ENCODE results near the gene STK4. TPM values are rescaled to one million over a fixed set of nuclear protein-coding genes. Genes with fewer than 3 reads are reported as not detected.

The STK4 gene
- total and polyA plus RNA-seq, 2 of the 8 experiments (the other 6 are each of a cell fraction or from before 2014, with no cell fraction given): 12.0 to 34.3 TPM

GRCh38 chr20:45092898-45093297, 126.6 kb downstream of the STK4 start:
- Histone ChIP-seq H4K5ac (ENCODE audit: insufficient read length, low read depth, low read length) (no peak overlapping the region), H3K4me2 (ENCODE audit: insufficient read depth in 1 of 2, low read depth in 2 of 2, low read length in 2 of 2) (no peak overlapping the region), H4K8ac (ENCODE audit: extremely low read depth, insufficient read depth, low read length) (no peak overlapping the region), H2BK5ac (ENCODE audit: low read depth, low read length) (no peak overlapping the region), H3K79me2 (ENCODE audit: control insufficient read depth in 1 of 2, insufficient read depth in 2 of 2, low read length in 2 of 2) (no peaks in the 10 kb centered on the region), H3K27ac (ENCODE audit: low read depth, low read length) (no peak overlapping the region), H3K23me2 (ENCODE audit: low read depth, low read length) (no peaks in the 10 kb centered on the region), H3K27me3 (replicated peaks in 1 of 4; ENCODE audit: control insufficient read depth in 3 of 4, extremely low read depth in 1 of 4, insufficient read depth in 3 of 4, low read length in 3 of 4) (peaks cover 2 to 9% (median 8%) of the 10 kb centered on the region in 4 experiments), H3K9me3 (ENCODE audit: insufficient read depth in 2 of 2, low read depth in 1 of 2, low read length in 1 of 2) (peaks cover 0 to 4% of the 10 kb centered on the region in 2 experiments; a peak in 2 of 4 replicates), H4K20me1 (replicated peaks in 1 of 2; ENCODE audit: control insufficient read depth in 1 of 2, insufficient read depth in 2 of 2, low read length in 2 of 2) (peaks cover 3 to 4% of the 10 kb centered on the region in 2 experiments), H2AFZ (ENCODE audit: low read length) (no peak overlapping the region), H3K14ac (ENCODE audit: insufficient read length) (no peak overlapping the region), H3K4me3 (ENCODE audit: extremely low read depth in 1 of 4, insufficient read depth in 2 of 4, low read depth in 3 of 4, low read length in 4 of 4) (no peak overlapping the region), H3K23ac (ENCODE audit: insufficient read length) (no peak overlapping the region), H3K79me1 (ENCODE audit: low read depth, low read length) (no peaks in the 10 kb centered on the region), H3K18ac (ENCODE audit: extremely low read depth, low read length) (no peak overlapping the region), H3K36me3 (ENCODE audit: control insufficient read depth in 2 of 4, insufficient read depth in 4 of 4, low read length in 3 of 4) (peaks cover 0 to 2% (median 0%) of the 10 kb centered on the region in 4 experiments; a peak in 1 of 8 replicates), H3K56ac (replicated peaks; ENCODE audit: insufficient read length, low read depth, low read length) (no peak overlapping the region), H2BK20ac (ENCODE audit: low read length) (no peak overlapping the region), H2BK15ac (ENCODE audit: low read length) (no peak overlapping the region), H3K4ac (replicated peaks; ENCODE audit: insufficient read length, low read depth, low read length) (no peak overlapping the region), H4K91ac (replicated peaks; ENCODE audit: insufficient read length, low read length) (no peak overlapping the region), H2BK120ac (replicated peaks; ENCODE audit: low read depth, low read length) (no peak overlapping the region), H2AK5ac (ENCODE audit: low read depth, low read length) (no peak overlapping the region), H2BK12ac (ENCODE audit: low read depth, low read length) (no peak overlapping the region), H3K9ac (replicated peaks in 1 of 4; ENCODE audit: extremely low read depth in 1 of 4, low read depth in 3 of 4, low read length in 3 of 4) (no peak overlapping the region), H3K4me1 (replicated peaks in 1 of 4; ENCODE audit: control insufficient read depth in 3 of 4, insufficient read depth in 4 of 4, low read length in 3 of 4) (no peaks in the 10 kb centered on the region)
- ChIA-PET POLR2A (ENCODE audit: partially characterized antibody) (interaction anchor here (1.1 to 1.5 kb wide), 2 partner anchors 19 to 32 kb away, joined by 3 to 4 read pairs; no protein-coding TSS in a partner anchor), CTCF (ENCODE audit: partially characterized antibody) (interaction anchor here (1.0 to 17.6 kb wide), 8 partner anchors 16 to 200 kb away, joined by 3 to 233 read pairs (median 14); partner anchors contain the start of gene WFDC5)
- WGBS, 2 experiments (ENCODE audit: extremely low coverage in 1 of 2, insufficient coverage in 1 of 2, insufficient read length in 1 of 2, insufficient replicate concordance in 2 of 2, low coverage in 1 of 2, low lambda C conversion rate in 2 of 2, missing lambda C conversion rate in 1 of 2): 90% methylated on average over 7 of the region's 7 CpGs; no CpG with 5 or more reads in 1 of the 2 experiments
- DNase-seq (ENCODE audit: low read depth in 1 of 2, low spot score in 2 of 2): no peak
- FAIRE-seq: no peak
- TF ChIP-seq CHD2 (IDR thresholded peaks at IDR 0.05; ENCODE audit: low read length) (no peak), MAFK (IDR thresholded peaks at IDR 0.05; ENCODE audit: low read depth, low read length) (no peak), HDAC6 (IDR thresholded peaks at IDR 0.05; ENCODE audit: low read depth, low read length) (no peak), SAP30 (IDR thresholded peaks at IDR 0.05; ENCODE audit: insufficient read depth, insufficient replicate concordance, low read length) (no peak), BCL11A (IDR thresholded peaks at IDR 0.05; ENCODE audit: low read depth in 2 of 2, low read length in 2 of 2) (no peak), NRF1 (IDR thresholded peaks at IDR 0.05; ENCODE audit: low read depth, low read length) (no peak), CHD1 (IDR thresholded peaks at IDR 0.05; ENCODE audit: low read depth, low read length) (no peak), SUZ12 (IDR thresholded peaks at IDR 0.05; ENCODE audit: low read length) (no peak), CTCF (IDR thresholded peaks at IDR 0.05; ENCODE audit: control extremely low read depth in 1 of 3, insufficient read depth in 1 of 3, low read depth in 1 of 3, low read length in 3 of 3) (no peak), JUN (IDR thresholded peaks at IDR 0.05; ENCODE audit: low read depth, low read length) (no peak), SRF (IDR thresholded peaks at IDR 0.05; ENCODE audit: low read depth, low read length) (no peak), SP4 (IDR thresholded peaks at IDR 0.05; ENCODE audit: low read length) (no peak)

Data from H1 (cell line).